Measurements from ENCODE around the gene CCT8. TPM values are rescaled to one million over a fixed set of nuclear protein-coding genes. Genes with fewer than 3 reads are reported as not detected.

CCT8 gene
- 100 to 1,000 TPM; 401 to 415 TPM for total RNA-seq
- polyA plus RNA-seq, result 138 TPM

GRCh38 chr21:29073222-29074006 lies at the start of gene CCT8:
Gene CCT8 (minus strand): TSS chr21:29073648. CDS start chr21:29073590, 58 bp downstream.
- DNase-seq, result peak; percentile 97 to 100 (median 98)
- no peaks in the 10 kb centered on the region for H3K9me3 Mint-ChIP-seq
- Histone ChIP-seq H3K27ac (ENCODE audit: low read depth, low read length) (peak within 1 kb of the TSS; percentile 95), H3K4me3 (ENCODE audit: low read length) (peak within 1 kb of the TSS; percentile 93), H3K9me3 (ENCODE audit: low read length) (no peaks in the 10 kb centered on the region), H3K36me3 (ENCODE audit: insufficient read depth, low read length) (no peaks in the 10 kb centered on the region), H3K4me1 (ENCODE audit: insufficient read depth, low read length) (peaks cover 36% of the 10 kb centered on the region), H3K27me3 (ENCODE audit: insufficient read depth, low read length, poor library complexity, severe bottlenecking) (no peaks in the 10 kb centered on the region)
- peaks cover 0 to 44% (median 0%) of the 10 kb centered on the region in 3 donors for H3K36me3 Mint-ChIP-seq
- H3K27ac Mint-ChIP-seq, result peak within 1 kb of the TSS; percentile 96 to 100 (median 99)
- CTCF ChIA-PET, result interaction anchor here (1.0 to 1.4 kb wide), 5 partner anchors 9 to 134 kb away, joined by 3 to 4 read pairs (median 3); no protein-coding TSS in a partner anchor
- POLR2A ChIA-PET, result interaction anchor here (0.8 to 3.3 kb wide), 7 partner anchors 12 to 226 kb away, joined by 3 to 32 read pairs (median 4); partner anchors contain the start of genes BACH1, LTN1 and USP16
- peak within 1 kb of the TSS; percentile 96 to 100 (median 99) for H3K4me3 Mint-ChIP-seq
- peaks cover 0 to 1% of the 10 kb centered on the region in 2 donors for H3K27me3 Mint-ChIP-seq
- H3K4me1 Mint-ChIP-seq, result peaks cover 47 to 85% (median 79%) of the 10 kb centered on the region in 3 donors

DNA sequence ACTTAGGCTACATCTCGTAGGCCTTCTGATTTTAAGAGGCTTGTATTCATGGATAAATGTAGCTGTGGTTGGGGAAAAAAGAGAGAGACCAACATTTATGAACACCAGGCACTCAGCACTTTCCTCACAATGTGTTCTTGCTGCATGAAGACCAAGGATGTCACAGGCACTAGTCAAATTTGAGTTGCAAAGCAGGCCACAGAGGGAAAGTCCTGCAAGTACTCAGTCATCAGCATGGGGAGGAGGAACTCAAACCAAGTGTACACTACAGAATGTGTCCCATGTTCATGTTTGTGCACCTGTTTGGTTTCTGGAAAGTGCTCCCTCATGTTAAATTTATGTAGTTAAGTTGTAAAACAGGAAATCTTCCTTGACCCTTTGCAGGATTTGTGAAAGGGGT lies 48.3 kb upstream of the CCT8 start:
- POLR2A ChIA-PET, result no interaction called here

GRCh38 chr21:29117372-29117955 lies 44.0 kb upstream of the CCT8 start:
- ChIA-PET CTCF (no interaction called here), POLR2A (no interaction called here)
- H3K4me3 Mint-ChIP-seq, result no peak overlapping the region
- H3K27me3 ChIP-seq (ENCODE audit: insufficient read depth, low read length, poor library complexity, severe bottlenecking), result no peaks in the 10 kb centered on the region
- H3K9me3 Mint-ChIP-seq, result peaks cover 0 to 2% (median 0%) of the 10 kb centered on the region in 5 donors
- no peaks in the 10 kb centered on the region for H3K4me1 ChIP-seq (ENCODE audit: insufficient read depth, low read length)
- no peaks in the 10 kb centered on the region for H3K9me3 ChIP-seq (ENCODE audit: low read length)
- no peak overlapping the region for H3K4me3 ChIP-seq (ENCODE audit: low read length)
- no peak overlapping the region for H3K27ac ChIP-seq (ENCODE audit: low read depth, low read length)
- H3K36me3 Mint-ChIP-seq, result peaks cover 0 to 3% (median 2%) of the 10 kb centered on the region in 3 donors
- H3K27ac Mint-ChIP-seq, result no peak overlapping the region
- no peaks in the 10 kb centered on the region for H3K4me1 Mint-ChIP-seq
- H3K27me3 Mint-ChIP-seq, result peaks cover 0 to 1% of the 10 kb centered on the region in 2 donors
- H3K36me3 ChIP-seq (ENCODE audit: insufficient read depth, low read length), result no peaks in the 10 kb centered on the region
- DNase-seq, result no peak

More for the DNA sequence above, 48.3 kb upstream of the CCT8 start:
- Histone ChIP-seq H3K4me3 (ENCODE audit: low read length) (no peak overlapping the region), H3K9me3 (ENCODE audit: low read length) (no peaks in the 10 kb centered on the region), H3K27me3 (ENCODE audit: insufficient read depth, low read length, poor library complexity, severe bottlenecking) (no peaks in the 10 kb centered on the region), H3K27ac (ENCODE audit: low read depth, low read length) (no peak overlapping the region), H3K36me3 (ENCODE audit: insufficient read depth, low read length) (no peaks in the 10 kb centered on the region), H3K4me1 (ENCODE audit: insufficient read depth, low read length) (no peaks in the 10 kb centered on the region)
- Mint-ChIP-seq H3K4me1 (no peaks in the 10 kb centered on the region), H3K9me3 (no peaks in the 10 kb centered on the region), H3K36me3 (peaks cover 0 to 5% (median 0%) of the 10 kb centered on the region in 3 donors), H3K27ac (no peak overlapping the region), H3K27me3 (peaks cover 0 to 1% of the 10 kb centered on the region in 2 donors), H3K4me3 (no peak overlapping the region)
- DNase-seq, result no peak
- CTCF ChIA-PET, result interaction anchor here (1.5 kb wide), 1 partner anchor 255 kb away, joined by 3 read pairs; no protein-coding TSS in a partner anchor

DNA sequence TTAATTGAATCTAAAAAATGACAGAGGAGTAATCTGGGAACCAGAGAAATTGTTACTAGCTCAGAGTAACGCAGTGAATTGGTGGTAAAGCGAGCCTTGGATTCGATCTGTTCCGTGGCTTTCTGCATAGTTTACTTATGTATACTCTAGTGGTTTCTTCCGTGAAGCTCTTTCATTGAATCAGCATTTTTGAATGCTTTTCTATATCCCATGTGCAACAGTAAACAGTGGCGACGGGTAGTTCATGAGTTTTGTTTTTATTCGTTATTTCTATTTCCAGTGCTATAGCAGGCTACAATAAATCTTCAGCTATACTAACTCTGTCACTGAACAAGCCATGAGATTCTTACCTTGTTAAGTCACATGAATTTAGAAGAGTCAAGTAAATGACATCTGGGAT lies 42.5 kb upstream of the CCT8 start:
- Mint-ChIP-seq H3K4me1 (no peaks in the 10 kb centered on the region), H3K36me3 (peaks cover 0 to 9% (median 3%) of the 10 kb centered on the region in 3 donors), H3K9me3 (peaks cover 0 to 2% (median 0%) of the 10 kb centered on the region in 5 donors), H3K27me3 (peaks cover 0 to 1% of the 10 kb centered on the region in 2 donors), H3K4me3 (no peak overlapping the region), H3K27ac (no peak overlapping the region)
- CTCF ChIA-PET, result no interaction called here
- POLR2A ChIA-PET, result no interaction called here
- no peaks in the 10 kb centered on the region for H3K4me1 ChIP-seq (ENCODE audit: insufficient read depth, low read length)
- no peak overlapping the region for H3K27ac ChIP-seq (ENCODE audit: low read depth, low read length)
- H3K27me3 ChIP-seq (ENCODE audit: insufficient read depth, low read length, poor library complexity, severe bottlenecking), result no peaks in the 10 kb centered on the region
- no peak overlapping the region for H3K4me3 ChIP-seq (ENCODE audit: low read length)
- no peak for DNase-seq
- no peaks in the 10 kb centered on the region for H3K36me3 ChIP-seq (ENCODE audit: insufficient read depth, low read length)
- no peaks in the 10 kb centered on the region for H3K9me3 ChIP-seq (ENCODE audit: low read length)

GRCh38 chr21:29114765-29115500 lies 41.5 kb upstream of the CCT8 start:
- H3K27me3 ChIP-seq (ENCODE audit: insufficient read depth, low read length, poor library complexity, severe bottlenecking), result no peaks in the 10 kb centered on the region
- no peaks in the 10 kb centered on the region for H3K9me3 ChIP-seq (ENCODE audit: low read length)
- ChIA-PET CTCF (no interaction called here), POLR2A (no interaction called here)
- peaks cover 0 to 16% (median 6%) of the 10 kb centered on the region in 3 donors for H3K36me3 Mint-ChIP-seq
- no peaks in the 10 kb centered on the region for H3K36me3 ChIP-seq (ENCODE audit: insufficient read depth, low read length)
- H3K4me1 Mint-ChIP-seq, result no peaks in the 10 kb centered on the region
- H3K9me3 Mint-ChIP-seq, result peaks cover 0 to 2% (median 0%) of the 10 kb centered on the region in 5 donors
- H3K27ac Mint-ChIP-seq, result peak overlapping the region in 1 of 8 donors; percentile 32
- H3K4me3 ChIP-seq (ENCODE audit: low read length), result no peak overlapping the region
- H3K27ac ChIP-seq (ENCODE audit: low read depth, low read length), result no peak overlapping the region
- H3K27me3 Mint-ChIP-seq, result peaks cover 0 to 2% of the 10 kb centered on the region in 2 donors
- DNase-seq, result no peak
- no peak overlapping the region for H3K4me3 Mint-ChIP-seq
- H3K4me1 ChIP-seq (ENCODE audit: insufficient read depth, low read length), result no peaks in the 10 kb centered on the region

DNA sequence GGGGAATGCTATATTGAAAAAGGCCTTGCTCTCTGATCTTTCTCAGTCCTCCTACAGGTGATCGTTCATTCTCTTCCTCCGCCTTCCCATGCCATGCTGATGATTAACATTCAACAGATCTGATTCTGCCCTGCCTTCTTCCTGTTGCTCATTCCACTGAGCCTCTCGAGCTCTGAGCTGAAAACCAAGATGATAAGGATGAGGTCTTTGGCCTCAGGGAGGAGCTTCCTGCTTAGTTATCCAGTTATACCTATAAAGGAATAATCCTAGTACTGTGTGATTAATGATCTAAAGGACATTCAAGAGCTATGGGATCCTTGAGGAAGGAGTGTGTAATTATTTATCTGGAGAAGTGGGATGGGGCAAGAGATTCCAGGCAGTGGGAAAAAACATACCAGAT lies 31.8 kb upstream of the CCT8 start:
- Mint-ChIP-seq H3K36me3 (peaks cover 0 to 46% (median 12%) of the 10 kb centered on the region in 3 donors), H3K9me3 (no peaks in the 10 kb centered on the region), H3K4me1 (no peaks in the 10 kb centered on the region), H3K27ac (no peak overlapping the region), H3K4me3 (no peak overlapping the region), H3K27me3 (peaks cover 0 to 5% of the 10 kb centered on the region in 2 donors)
- CTCF ChIA-PET, result interaction anchor here (1.2 kb wide), 1 partner anchor 17 kb away, joined by 3 read pairs; no protein-coding TSS in a partner anchor
- DNase-seq, result no peak
- Histone ChIP-seq H3K4me1 (ENCODE audit: insufficient read depth, low read length) (no peaks in the 10 kb centered on the region), H3K9me3 (ENCODE audit: low read length) (no peaks in the 10 kb centered on the region), H3K27me3 (ENCODE audit: insufficient read depth, low read length, poor library complexity, severe bottlenecking) (no peaks in the 10 kb centered on the region), H3K36me3 (ENCODE audit: insufficient read depth, low read length) (no peaks in the 10 kb centered on the region), H3K27ac (ENCODE audit: low read depth, low read length) (no peak overlapping the region), H3K4me3 (ENCODE audit: low read length) (no peak overlapping the region)
- POLR2A ChIA-PET, result no interaction called here

DNA sequence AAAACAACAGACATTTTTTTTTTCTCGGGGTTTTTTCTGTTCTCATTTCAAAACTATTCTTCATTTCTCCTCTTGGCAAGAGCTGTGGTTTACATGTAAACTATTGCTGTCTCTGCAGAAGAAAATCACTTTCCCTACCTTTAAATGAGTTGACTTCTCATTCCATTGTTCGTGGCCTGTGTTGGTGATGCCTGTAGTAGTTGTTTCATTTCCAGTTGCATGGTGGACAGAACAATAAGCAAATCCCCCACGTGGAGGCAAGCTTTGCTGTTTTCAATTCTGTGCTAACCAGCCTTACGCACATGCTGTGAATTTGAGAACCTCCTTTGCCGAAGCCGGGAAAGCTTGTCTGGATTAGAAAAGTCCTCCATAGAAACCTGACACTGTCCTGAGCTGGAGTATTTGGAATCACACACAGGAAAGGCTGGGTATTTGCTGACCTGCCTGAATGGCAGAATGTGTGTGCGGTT lies 30.8 kb upstream of the CCT8 start:
- DNase-seq, result no peak
- H3K9me3 Mint-ChIP-seq, result no peaks in the 10 kb centered on the region
- no peaks in the 10 kb centered on the region for H3K4me1 Mint-ChIP-seq
- H3K27me3 Mint-ChIP-seq, result peaks cover 0 to 5% of the 10 kb centered on the region in 2 donors
- no peak overlapping the region for H3K27ac Mint-ChIP-seq
- POLR2A ChIA-PET, result no interaction called here
- CTCF ChIA-PET, result no interaction called here
- H3K36me3 Mint-ChIP-seq, result peaks cover 0 to 45% (median 11%) of the 10 kb centered on the region in 3 donors
- H3K9me3 ChIP-seq (ENCODE audit: low read length), result no peaks in the 10 kb centered on the region
- H3K4me3 Mint-ChIP-seq, result no peak overlapping the region
- no peaks in the 10 kb centered on the region for H3K4me1 ChIP-seq (ENCODE audit: insufficient read depth, low read length)
- no peaks in the 10 kb centered on the region for H3K36me3 ChIP-seq (ENCODE audit: insufficient read depth, low read length)
- no peak overlapping the region for H3K27ac ChIP-seq (ENCODE audit: low read depth, low read length)
- no peaks in the 10 kb centered on the region for H3K27me3 ChIP-seq (ENCODE audit: insufficient read depth, low read length, poor library complexity, severe bottlenecking)
- H3K4me3 ChIP-seq (ENCODE audit: low read length), result no peak overlapping the region
